ENCODE data around the gene UMODL1.
A peak's percentile ranks its signal among the peaks of the same experiment; 100 is the strongest.
"Not testable (repeated sequence)": the region's sequence is repeated elsewhere in the genome, so short reads cannot be mapped to it uniquely, and the experiment has no call there.

The UMODL1 gene

DNA sequence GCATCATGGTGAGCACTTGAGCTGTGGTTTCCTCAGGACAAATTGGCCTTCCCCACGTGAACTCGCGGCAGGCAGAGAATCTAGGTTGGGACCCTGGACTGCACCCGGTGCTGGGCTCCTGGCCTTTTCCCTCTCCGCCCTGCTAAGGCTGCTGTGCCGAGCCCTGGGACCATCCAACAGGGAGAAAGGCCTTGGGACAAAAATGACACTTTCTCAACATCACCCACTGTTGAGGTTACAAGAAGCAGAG, 9.2 kb upstream of the UMODL1 start:
- no peak for DNase-seq

DNA sequence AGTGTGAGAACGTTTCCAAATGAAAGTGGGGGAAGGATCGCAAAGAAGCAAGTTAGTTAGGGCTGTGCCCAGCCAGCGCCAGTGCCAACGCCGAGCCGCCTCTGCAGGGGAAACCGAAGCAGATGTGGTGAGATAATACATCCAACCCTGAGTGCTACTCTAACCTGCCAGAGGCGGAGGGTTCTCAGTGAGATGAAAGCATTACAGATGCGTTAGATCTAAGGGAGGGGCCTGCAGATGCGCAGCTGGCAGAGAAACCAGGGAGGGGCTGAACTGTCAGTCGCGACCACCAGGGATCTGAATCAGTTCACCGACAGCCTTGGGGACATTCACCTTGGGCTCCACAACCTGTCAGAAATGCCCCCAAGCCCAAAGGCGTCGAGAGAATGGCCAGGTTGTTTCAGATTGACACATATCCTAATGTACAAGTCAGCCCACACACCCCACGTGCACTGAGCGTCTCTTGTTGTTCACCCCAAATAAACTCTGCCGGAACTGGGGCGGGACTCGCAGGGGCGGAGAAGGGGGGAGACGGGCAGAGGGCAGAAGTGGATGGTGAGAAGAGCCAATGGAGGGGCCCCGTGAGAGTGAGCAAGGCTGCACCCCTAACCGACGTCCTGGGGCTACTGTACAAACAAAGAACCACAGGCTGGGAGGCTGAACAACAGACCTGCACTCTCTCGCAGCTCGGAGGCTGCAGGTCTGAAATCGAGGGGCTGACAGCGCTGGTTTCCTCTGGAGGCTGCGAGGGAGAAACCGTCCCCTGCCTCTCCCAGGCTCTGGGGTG, 8.7 kb upstream of the UMODL1 start:
- peak; percentile 91 for DNase-seq

DNA sequence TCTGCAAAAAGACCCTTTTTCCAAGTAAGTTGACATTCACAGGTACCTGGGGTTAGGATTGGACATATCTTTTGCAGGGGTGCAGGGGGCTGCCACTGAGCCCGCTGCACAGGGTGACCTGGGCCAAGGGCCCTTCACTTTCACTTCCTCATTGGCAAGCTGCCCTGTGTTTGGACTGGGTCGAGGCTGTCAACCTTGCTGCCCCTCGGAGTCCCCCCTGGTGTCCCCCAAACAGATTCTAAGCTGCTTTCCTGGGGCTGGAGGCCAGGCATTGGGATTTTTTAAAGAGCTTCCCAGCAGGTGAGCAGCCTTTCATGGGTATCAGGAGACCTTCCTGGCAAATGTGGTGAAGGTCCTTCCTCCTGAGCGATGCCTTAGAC, 7.9 kb upstream of the UMODL1 start:
- DNase-seq, result peak; percentile 36

DNA sequence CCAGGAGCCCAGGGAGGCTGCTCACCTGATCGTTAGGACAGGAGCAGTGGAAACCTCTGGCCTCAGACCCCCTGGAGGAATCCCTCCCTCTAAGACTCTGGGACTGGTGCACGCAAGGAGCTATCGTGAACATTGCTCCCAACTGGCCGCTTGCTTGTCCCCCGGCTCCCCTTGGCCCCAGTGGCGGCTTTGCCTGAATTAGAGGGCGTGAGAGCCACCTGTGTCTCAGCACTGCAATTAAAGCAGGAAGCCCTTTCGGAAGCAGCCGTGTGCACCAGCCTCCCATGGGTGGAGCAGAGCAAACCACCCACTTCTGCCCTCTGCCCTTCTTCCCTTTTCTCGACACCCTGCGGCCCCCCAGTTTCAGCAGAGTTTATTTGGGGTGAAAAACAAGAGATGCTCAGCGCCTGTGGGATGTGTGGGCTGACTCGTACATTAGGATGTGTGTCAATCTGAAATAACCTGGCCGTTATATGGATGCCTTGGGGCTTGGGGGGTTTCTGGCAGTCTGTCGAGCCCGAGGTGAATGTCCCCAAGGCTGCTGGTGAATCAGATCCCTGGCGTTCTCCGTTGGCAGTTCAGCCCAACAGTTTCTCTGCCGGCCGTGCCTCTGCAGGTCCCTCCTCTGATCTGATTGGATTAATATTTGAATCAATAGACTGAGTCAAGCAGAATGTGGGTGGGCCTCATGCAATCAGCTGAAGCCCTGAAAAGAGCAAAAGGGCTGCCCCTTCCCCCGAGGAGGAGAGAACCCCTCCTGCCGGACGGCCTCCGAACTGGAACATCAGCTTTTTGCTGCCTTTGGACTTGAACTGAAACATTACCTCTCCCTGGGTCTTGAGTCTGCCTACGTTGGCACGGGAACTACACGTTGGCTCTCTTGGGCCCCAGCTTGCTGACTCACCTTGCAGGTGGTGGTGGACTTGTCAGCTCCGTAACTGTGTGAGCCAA, 7.3 kb upstream of the UMODL1 start:
- DNase-seq, result peak; percentile 55

DNA sequence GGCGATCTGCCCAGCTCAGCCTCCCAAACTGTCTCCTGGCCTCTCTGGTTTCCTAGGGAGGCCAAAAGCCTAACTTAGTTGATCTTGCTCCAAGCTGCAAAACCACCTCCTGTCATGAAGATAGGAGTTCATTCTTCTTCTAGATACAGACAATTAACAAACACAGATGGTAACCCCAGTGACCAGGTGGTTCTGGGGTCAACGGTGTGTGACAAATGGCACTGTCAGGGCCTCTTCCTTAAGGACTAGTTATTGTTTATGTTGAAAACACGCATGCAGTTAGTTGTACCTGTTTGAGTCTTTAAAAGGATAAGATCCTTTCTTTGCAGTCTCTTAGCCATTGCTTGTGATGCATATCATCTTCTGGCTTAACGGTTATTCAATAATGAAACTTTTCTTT, 4.6 kb upstream of the UMODL1 start:
- DNase-seq, result no peak

DNA sequence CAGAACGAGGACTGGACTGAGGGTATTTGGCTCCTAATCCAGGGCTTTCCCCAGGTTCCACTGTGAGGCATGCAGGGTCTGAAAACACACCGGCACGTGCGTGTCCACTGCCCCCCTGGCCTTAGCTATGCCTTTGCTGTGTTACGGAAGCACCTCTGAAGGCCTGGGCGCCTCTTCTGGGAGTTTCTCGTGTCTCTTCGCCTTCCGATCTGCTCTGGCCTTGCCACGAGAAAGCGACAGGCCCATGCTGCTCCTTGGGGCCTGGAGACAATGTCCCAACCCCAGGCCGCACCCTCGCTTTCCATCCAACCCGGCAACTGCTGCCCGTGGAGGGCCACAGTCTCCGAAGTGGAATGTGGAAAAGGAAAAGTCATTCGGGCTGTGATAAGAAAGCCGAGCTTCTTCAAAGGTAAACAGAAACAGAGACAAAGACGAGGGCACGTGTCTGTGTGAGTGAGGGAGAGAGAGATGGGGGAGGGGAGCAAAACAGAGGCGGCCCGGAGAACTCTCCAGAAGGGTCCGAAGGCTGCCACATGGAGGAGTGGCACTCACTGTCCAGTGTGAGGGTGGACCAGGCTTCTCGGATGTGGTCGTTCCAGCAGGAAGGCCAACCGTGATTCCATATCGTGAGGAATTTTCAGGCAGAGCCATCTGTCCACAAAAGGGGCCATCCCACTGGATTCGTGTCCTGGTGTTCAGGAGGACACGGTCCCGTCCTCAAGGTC, 3.4 kb upstream of the UMODL1 start:
- DNase-seq, result no peak

DNA sequence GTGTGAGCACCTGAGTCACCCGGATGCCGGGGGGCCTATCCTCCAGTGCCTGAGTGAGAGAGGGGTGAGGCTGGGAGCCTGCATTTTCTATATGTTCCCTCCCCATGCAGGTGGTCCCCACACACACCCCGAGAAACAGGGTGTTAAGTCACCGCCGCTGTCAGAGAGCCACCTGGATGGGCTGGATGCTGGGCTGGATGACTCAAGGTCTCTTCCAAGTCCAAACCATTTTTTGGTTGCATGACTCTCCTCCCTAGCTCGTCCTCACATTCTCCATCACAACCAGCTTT, 2.9 kb upstream of the UMODL1 start:
- DNase-seq, result no peak

DNA sequence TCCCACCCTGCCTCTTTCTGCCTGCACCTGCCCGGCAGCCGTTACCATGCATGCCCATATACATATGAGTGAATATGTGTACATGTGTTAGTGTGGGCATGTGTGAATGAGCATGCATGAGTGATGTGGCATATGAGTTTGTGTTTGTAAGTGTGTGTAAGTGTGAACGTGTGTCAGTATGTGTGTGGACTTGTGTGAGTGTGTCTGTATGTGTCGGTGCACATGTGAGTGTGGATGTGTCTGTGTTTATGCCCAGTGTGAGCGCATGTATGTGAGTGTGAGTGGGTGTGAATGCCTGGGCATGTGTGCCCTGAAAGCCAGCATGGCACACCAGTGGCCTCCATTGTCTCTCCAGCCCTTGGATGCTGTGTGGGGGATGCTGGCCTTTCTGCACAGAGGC, 2.5 kb upstream of the UMODL1 start:
- DNase-seq, result no peak

DNA sequence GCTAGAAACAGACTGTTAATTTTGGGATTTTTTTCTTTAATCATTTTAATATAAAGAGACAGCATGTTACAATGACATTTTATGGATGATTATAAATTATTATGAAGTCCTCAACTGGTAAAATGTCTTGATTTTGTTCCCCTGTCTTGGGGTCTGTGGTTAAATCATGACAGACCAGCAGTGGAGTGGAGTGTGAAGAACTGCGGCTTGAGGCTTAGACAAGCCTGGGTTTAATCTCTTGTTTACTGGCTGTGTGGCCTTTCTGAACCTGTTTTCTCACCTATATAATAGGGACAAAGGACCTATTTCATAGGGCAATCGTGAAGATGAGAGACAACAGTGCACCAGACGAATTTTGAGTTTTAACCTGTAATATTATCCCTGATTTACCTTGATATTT, 1.8 kb upstream of the UMODL1 start:
- no peak for DNase-seq

DNA sequence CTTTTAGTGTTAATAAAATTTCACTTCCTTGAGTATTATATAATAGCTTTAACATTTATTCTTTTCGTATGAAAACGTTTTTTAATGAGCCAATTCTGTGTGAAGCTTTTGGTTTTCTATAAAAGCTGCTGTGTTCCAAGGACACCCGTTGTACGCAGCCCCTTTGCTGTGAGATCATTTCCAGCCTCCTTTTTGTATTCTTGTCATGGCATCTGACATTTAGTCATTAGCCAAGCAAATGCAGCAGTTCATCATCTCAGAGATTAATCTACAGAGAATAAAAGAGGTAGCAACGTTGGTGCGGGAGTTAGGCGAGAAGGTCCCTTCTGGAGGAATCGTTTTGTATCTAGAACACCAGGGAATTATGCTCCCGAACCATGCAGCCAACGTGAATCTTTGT, 1.3 kb upstream of the UMODL1 start:
- no peak for DNase-seq

DNA sequence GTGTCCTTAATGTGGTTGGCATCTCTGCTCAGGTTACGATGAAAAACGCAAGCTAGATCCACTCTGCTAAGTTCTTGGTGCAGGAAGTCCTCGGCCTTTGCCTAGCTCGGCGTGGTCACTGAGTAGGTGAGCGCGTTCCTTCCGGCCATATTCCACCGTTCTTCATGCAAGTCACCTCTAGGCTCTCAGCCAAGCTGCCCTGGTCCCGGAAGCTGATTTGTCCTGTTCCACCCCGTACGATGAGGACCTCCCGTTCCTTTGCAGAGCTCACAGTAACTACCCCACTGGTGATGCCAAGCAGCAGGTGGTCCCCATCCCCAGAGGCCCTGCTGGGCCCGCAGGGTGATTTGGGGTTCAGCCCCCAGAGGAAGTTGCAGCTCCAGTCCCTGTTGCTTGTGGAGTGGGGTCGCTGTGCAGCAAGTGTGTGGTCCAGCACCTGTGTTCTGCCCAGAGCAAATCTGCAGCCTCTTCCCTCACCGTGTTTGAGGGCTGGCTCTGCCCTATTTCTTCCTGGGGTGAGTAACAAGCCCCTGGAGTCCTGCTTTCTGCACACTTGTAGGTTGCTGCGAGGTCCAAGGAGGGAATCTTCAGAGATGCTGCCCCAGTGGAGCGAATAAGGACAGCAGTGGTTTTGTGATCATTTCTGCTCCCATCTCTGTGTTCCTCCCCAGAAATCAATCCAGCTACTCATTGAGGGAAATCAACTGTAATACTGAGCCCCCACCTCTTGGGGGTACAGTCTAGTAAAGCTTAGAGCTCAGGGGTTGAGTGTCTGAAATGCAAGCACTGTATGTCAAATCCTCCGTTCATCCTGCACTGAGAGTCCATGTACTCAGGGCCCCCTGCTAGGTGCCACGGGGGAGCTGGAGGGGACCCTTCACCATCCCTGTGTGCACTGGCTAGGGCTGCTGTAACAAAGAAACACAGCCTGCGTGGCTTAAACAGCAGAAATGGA, 2.3 kb downstream of the UMODL1 start:
- peak; percentile 14 for DNase-seq

DNA sequence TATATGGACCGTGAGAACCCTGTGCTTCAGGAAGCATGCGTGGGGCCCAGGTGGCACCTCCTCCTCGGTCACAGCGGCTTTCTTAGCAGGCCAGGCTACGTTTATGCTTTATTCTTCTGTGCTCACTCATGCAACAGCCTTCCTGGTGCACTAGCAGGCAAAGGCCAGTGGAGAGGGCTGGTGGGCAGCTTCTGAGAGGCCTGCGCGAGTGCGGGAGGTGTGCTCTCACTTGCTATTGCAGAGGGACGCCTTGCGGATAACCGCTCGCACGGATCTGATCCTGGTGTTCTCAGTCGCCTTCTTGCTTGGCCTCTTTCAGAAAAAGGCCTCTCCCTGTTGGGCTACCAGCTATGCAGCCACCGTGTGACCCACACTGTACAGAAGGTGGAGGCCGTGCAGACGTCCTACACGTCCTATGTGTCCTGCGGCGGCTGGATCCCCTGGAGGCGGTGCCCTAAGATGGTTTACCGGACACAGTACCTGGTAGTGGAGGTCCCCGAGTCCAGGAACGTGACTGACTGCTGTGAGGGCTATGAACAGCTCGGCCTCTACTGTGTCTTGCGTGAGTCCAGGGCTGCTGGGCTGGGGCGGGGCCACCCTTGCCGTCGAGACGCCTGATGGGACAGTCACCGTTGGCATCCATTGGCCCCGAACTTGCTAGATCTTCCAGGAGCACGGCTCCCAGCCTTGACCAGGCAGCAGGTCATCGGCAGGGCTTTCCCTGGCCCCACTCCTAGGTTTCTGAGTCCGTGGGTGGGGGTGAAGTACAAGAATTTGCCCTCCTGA, 4.8 kb downstream of the UMODL1 start:
- DNase-seq, result no peak

DNA sequence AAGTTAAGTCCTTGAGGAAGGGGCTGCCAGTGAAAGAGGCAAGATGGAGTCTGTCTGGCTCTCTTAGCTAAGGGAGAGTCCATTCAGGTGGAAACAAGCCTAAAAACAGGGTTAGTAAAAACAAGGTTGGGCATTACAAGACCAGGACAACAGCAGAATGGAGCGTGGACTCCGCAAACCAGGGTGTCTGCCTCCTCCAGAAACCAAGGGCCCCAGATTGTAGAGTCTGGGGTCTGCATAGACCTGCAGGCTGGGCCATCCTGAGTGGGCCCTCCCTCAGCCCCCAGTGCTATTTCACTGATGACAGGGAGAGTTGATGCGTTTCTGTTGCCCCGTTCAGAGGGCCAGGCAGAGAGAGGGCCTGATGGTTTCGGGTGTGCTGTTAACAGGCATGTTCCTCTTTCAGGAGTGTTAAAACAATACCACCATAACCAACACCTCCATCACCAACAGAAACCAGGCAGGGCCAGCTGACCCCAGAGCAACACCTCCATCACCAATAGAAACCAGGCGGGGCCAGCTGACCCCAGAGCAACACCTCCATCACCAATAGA, 6.6 kb downstream of the UMODL1 start:
- DNase-seq, result not testable (repeated sequence)

DNA sequence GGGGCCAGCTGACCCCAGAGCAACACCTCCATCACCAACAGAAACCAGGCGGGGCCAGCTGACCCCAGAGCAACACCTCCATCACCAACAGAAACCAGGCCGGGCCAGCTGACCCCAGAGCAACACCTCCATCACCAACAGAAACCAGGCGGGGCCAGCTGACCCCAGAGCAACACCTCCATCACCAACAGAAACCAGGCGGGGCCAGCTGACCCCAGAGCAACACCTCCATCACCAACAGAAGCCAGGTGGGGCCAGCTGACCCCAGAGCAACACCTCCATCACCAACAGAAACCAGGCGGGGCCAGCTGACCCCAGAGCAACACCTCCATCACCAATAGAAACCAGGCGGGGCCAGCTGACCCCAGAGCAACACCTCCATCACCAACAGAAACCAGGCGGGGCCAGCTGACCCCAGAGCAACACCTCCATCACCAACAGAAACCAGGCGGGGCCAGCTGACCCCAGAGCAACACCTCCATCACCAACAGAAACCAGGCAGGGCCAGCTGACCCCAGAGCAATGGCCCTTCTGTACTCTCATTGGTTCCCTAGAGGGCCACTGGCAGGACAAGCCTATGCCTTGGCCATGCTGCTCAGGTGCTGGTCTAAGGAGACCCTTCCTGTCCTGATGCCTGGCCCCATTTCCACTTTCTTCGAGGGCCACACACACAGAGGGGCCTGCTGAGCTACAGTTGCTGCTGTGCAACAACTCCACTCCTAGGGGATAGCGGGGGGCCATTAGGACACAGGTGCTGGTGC, 7.3 kb downstream of the UMODL1 start:
- not testable (repeated sequence) for DNase-seq

DNA sequence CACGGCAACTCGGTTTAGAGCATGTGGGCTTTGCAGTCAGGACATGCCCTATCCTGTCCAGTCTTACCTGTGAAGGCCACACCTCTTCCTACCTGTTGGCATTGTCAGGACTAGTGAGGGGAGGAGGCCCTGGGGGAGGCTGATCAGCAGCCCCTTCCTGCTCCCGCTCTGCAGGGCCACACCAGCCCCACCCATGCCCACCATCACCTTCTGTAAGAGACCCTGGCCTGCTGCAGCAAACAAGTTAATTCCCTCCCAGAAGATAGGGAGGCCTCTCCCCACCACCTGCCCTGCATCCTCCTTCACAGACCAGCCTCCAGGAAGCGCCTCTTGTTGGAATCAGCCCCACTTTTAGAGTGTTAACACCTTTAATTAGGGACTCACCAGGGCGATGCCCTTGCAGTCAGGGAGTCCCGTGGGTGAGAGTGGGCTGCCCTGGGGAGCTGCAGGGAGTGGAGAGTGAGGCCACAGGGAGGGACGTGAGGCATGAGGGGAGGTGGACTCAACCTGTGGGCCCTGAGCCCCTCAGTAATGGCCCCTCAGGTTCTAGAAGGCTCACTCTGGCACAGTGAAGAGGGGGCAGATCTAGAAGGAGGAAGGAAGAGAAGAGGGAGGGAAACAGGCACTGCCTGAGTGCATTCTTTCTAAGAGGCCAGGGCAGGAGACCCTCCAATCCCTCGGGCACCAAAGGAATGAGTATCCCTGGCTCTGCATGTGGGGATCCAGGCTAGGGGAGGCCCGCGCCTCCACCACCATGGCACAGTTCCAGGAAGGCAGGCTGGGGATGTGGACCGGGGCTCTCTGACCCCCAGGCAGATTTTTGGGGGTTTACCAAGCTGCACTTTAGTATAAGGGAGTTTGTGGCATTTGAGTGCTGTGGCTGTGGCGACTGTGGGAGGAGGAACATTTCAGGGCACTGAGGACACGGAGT, 8.2 kb downstream of the UMODL1 start:
- no peak for DNase-seq

DNA sequence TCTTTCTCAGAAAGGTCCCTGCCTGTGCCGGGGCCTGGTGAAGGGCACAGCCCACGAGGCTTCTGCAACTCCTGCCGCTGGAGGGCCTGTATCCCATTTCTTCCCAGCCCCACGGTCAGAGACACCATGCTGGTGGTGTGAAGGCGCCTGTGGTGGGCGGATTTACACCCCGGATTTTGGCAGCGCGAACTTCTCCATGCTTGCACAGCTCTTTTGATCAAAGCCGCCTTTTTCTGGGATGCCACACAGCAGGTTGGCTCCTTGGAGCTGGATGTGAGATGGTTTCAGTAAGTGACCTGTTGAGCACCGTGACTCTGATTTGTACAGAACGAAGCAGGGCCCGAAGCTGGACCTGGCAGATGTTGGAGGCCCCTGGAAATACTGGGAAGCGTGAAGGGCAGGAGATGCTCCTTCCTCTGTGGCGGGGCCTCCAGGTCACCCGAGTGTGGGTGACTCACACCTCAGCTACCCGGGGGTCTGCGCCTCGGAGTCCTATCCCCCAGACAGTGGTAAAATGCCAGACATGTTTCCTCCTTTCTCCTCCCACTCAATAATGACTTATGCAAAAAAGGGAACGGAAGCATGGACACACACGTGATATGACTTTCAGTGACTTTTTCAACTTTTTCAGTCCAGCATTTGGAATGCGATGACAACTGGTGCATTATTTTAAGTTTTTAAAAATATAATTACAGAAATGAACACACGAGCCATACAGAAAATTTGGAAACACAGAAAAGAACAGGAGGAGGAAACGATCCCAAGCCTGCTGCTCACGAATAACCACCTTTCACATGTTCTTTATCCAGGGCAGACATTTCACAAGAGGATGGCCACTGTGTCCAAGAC, 9.0 kb downstream of the UMODL1 start:
- no peak for DNase-seq

DNA sequence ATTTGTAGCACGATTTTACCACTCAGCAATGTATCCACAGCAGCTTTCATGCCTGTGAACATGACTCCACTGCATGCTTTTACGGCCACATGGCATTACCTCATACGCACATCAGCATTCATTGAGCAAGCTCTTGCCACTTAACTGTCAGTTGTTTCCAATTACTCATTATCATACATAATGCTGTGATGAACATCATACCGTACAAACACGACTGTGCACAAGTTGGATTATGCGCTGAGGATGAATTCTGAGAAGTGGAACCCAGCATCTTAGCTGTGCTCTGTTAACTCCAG, 9.6 kb downstream of the UMODL1 start:
- no peak for DNase-seq

DNA sequence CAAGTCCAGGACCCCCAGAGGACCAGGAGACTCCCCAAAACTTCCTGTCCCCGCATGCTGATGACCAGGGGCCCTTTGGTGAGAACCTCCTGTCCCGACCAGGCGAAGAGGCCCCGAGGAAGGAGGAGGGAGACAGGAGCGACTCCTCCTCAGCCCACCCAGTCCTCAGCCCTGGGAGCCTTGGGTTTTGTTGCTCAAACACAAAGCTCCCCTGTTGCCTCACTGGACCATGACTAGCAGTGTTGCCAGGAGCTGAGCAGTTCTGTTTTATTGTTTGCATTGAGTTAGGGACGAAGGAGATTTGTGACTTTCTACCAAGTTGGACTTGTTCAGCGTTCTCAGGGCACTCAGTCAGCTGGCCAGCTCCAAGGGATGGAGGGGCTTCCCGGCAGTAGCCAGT, 10.0 kb downstream of the UMODL1 start:
- DNase-seq, result no peak

DNA sequence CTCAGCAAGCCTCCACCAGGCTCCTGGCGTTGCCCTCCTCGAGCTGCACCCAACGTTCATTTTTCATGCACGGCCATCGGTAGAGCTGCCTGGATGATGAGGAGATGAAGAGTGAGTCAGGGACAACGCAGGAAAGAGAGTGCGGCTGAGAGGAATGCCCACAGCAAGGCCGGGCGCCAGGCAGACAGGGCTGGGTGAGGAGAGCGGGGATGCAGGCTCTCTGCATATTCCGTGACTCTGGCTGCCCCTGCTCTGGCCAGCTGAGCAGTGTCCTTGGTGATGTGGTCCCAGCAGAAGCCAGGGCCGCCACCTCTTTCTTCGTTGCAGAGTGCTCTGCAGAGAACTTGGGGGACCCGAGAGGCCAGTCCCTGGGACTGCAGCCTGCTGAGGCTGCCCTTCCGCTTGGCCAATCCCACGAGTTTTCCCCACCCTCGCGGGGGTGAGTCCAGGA, 10.8 kb downstream of the UMODL1 start:
- no peak for DNase-seq

Measured in hematopoietic multipotent progenitor cell treated with erythropoietin and hydrocortisone succinate and interleukin-3 and kit ligand, for 6 days (in vitro differentiated cells).